ENCODE data around the gene RTL1. TPM values are rescaled to one million over a fixed set of nuclear protein-coding genes. Genes with fewer than 3 reads are reported as not detected.
A peak's percentile ranks its signal among the peaks of the same experiment; 100 is the strongest.

RTL1 gene
- total RNA-seq, 1 donor from 2014 or later, result not detected

GRCh38 chr14:100850841-100851585, 52.5 kb downstream of the RTL1 start:
- Mint-ChIP-seq H3K9me3 (no peaks in the 10 kb centered on the region), H3K27ac (no peak overlapping the region), H3K36me3 (ENCODE audit: low read depth) (no peaks in the 10 kb centered on the region), H3K4me3 (no peak overlapping the region), H3K4me1 (no peaks in the 10 kb centered on the region), H3K27me3 (no peaks in the 10 kb centered on the region)
- intact Hi-C loops (cut with micrococcal nuclease), result no loop called here
- ChIA-PET CTCF (interaction anchor here (0.6 to 1.2 kb wide), 5 partner anchors 385 to 780 kb away, joined by 3 to 4 read pairs (median 3); no protein-coding TSS in a partner anchor), POLR2A (no interaction called here)
- peak; percentile 37 for ATAC-seq (ENCODE audit: low read depth)
- DNase-seq, result peak; percentile 63
- no peak for TF ChIP-seq CTCF (IDR thresholded peaks at IDR 0.05)

GRCh38 chr14:100849115-100849781, 54.3 kb downstream of the RTL1 start:
- ATAC-seq (ENCODE audit: low read depth), result no peak
- intact Hi-C loops (cut with micrococcal nuclease), result no loop called here

GRCh38 chr14:100846309-100846859, 57.1 kb downstream of the RTL1 start:
- CTCF ChIA-PET, result no interaction called here

More at GRCh38 chr14:100849115-100849781, 54.3 kb downstream of the RTL1 start:
- Mint-ChIP-seq H3K4me3 (no peak overlapping the region), H3K36me3 (ENCODE audit: low read depth) (no peaks in the 10 kb centered on the region), H3K27ac (no peak overlapping the region), H3K27me3 (no peaks in the 10 kb centered on the region), H3K9me3 (no peaks in the 10 kb centered on the region), H3K4me1 (no peaks in the 10 kb centered on the region)
- ChIA-PET CTCF (no interaction called here), POLR2A (no interaction called here)
- DNase-seq, result no peak
- TF ChIP-seq CTCF (IDR thresholded peaks at IDR 0.05), result no peak

GRCh38 chr14:100845341-100845740, 58.2 kb downstream of the RTL1 start:
- ChIA-PET POLR2A (no interaction called here), CTCF (no interaction called here)
- H3K27ac Mint-ChIP-seq, result no peak overlapping the region
- no peaks in the 10 kb centered on the region for H3K36me3 Mint-ChIP-seq (ENCODE audit: low read depth)
- DNase-seq (no peak), ATAC-seq (ENCODE audit: low read depth) (no peak)
- H3K4me3 Mint-ChIP-seq, result no peak overlapping the region
- no peaks in the 10 kb centered on the region for H3K27me3 Mint-ChIP-seq
- intact Hi-C loops (cut with micrococcal nuclease), result no loop called here
- no peaks in the 10 kb centered on the region for H3K9me3 Mint-ChIP-seq
- H3K4me1 Mint-ChIP-seq, result no peaks in the 10 kb centered on the region
- TF ChIP-seq CTCF (IDR thresholded peaks at IDR 0.05), result no peak

More at GRCh38 chr14:100846309-100846859, 57.1 kb downstream of the RTL1 start:
- no peak overlapping the region for H3K27ac Mint-ChIP-seq
- H3K4me3 Mint-ChIP-seq, result no peak overlapping the region
- no peak for ATAC-seq (ENCODE audit: low read depth)
- no peaks in the 10 kb centered on the region for H3K36me3 Mint-ChIP-seq (ENCODE audit: low read depth)
- POLR2A ChIA-PET, result no interaction called here
- TF ChIP-seq CTCF (IDR thresholded peaks at IDR 0.05), result no peak
- no peaks in the 10 kb centered on the region for H3K27me3 Mint-ChIP-seq
- no peak for DNase-seq
- H3K4me1 Mint-ChIP-seq, result no peaks in the 10 kb centered on the region
- intact Hi-C loops (cut with micrococcal nuclease), result no loop called here
- no peaks in the 10 kb centered on the region for H3K9me3 Mint-ChIP-seq

GRCh38 chr14:100844846-100845245, 58.7 kb downstream of the RTL1 start:
- H3K36me3 Mint-ChIP-seq (ENCODE audit: low read depth), result no peaks in the 10 kb centered on the region
- no peaks in the 10 kb centered on the region for H3K27me3 Mint-ChIP-seq
- no peaks in the 10 kb centered on the region for H3K9me3 Mint-ChIP-seq
- ChIA-PET CTCF (no interaction called here), POLR2A (no interaction called here)
- intact Hi-C loops (cut with micrococcal nuclease), result no loop called here
- H3K4me1 Mint-ChIP-seq, result no peaks in the 10 kb centered on the region
- H3K4me3 Mint-ChIP-seq, result no peak overlapping the region
- no peak for TF ChIP-seq CTCF (IDR thresholded peaks at IDR 0.05)
- no peak for ATAC-seq (ENCODE audit: low read depth)
- H3K27ac Mint-ChIP-seq, result no peak overlapping the region
- DNase-seq, result no peak

All from activated B cell treated with CpG ODN at 0.5 μM for 24 hours (primary cell).